ENCODE results near the gene FOXI1.

FOXI1 gene

DNA sequence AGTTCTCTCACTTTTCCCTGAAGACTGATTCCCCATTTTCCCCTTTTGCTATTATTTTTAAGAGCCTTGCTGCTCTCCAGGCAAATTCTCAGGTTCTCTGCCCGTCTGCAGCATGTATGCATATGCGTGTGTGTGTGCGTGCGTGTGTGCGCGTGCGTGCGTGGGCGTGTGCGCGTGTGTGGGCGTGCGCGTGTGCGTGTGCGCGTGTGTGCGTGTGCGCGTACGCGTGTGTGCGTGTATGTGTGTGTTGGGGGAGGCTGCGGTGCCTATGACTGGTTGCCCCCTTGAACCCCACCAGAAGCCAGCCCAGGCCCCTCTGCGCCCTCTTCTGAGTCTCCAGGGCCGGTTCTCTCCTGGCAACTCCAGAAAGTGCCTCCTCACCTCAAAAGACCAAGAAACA, 987 bp upstream of the FOXI1 start:
- no peak for DNase-seq (ENCODE audit: low read depth)
- TF ChIP-seq, protein P1, sequence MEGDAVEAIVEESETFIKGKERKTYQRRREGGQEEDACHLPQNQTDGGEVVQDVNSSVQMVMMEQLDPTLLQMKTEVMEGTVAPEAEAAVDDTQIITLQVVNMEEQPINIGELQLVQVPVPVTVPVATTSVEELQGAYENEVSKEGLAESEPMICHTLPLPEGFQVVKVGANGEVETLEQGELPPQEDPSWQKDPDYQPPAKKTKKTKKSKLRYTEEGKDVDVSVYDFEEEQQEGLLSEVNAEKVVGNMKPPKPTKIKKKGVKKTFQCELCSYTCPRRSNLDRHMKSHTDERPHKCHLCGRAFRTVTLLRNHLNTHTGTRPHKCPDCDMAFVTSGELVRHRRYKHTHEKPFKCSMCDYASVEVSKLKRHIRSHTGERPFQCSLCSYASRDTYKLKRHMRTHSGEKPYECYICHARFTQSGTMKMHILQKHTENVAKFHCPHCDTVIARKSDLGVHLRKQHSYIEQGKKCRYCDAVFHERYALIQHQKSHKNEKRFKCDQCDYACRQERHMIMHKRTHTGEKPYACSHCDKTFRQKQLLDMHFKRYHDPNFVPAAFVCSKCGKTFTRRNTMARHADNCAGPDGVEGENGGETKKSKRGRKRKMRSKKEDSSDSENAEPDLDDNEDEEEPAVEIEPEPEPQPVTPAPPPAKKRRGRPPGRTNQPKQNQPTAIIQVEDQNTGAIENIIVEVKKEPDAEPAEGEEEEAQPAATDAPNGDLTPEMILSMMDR (conservative IDR thresholded peaks at IDR 0.05; ENCODE audit: low read length) = no peak
- H3K4me3 ChIP-seq (ENCODE audit: low read length) = no peak overlapping the region

DNA sequence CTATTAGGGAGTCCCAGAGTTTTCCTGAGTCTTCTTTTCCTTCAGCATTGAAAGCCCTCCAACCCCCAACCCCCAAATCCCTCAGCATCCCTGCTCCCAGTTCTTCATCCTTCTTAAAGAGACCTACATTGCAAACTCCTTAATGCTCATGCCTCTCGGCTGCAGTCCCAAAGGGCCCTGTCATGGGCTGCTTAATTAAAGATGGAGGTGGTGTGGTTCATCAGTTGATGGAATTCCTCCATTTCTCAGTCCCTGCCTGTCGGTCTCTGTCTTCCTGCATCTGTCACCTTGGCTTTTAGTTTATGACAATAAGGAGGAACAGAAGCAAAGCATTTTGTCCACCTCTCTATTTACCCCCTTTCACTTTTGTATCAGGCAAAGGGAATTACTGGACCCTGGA, 2.0 kb downstream of the FOXI1 start:
- no peak for DNase-seq (ENCODE audit: low read depth)
- no peak overlapping the region for H3K4me3 ChIP-seq (ENCODE audit: low read length)
- TF ChIP-seq, protein P1 (conservative IDR thresholded peaks at IDR 0.05; ENCODE audit: low read length) = no peak

DNA sequence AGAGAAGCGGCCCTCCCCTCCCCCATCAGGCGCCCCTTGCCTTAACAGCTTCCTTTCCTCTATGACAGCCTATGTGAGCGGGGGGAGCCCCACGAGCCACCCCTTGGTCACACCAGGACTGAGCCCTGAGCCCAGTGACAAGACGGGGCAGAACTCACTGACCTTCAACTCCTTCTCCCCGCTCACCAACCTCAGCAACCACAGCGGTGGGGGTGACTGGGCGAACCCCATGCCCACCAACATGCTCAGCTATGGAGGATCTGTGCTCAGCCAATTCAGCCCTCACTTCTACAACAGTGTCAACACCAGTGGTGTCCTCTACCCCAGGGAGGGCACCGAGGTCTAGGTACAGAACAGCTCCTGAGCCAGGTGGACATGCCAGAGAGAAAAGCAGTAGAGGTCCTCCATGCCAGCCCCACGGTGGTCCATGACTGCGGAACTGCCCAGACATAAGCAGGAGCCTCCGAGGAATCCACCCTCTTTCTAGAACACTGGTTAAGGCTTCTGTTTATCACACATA, 2.6 kb downstream of the FOXI1 start:
- H3K4me3 ChIP-seq (ENCODE audit: low read length) = no peak overlapping the region
- no peak for DNase-seq (ENCODE audit: low read depth)
- TF ChIP-seq, protein P1 (conservative IDR thresholded peaks at IDR 0.05; ENCODE audit: low read length) = no peak

DNA sequence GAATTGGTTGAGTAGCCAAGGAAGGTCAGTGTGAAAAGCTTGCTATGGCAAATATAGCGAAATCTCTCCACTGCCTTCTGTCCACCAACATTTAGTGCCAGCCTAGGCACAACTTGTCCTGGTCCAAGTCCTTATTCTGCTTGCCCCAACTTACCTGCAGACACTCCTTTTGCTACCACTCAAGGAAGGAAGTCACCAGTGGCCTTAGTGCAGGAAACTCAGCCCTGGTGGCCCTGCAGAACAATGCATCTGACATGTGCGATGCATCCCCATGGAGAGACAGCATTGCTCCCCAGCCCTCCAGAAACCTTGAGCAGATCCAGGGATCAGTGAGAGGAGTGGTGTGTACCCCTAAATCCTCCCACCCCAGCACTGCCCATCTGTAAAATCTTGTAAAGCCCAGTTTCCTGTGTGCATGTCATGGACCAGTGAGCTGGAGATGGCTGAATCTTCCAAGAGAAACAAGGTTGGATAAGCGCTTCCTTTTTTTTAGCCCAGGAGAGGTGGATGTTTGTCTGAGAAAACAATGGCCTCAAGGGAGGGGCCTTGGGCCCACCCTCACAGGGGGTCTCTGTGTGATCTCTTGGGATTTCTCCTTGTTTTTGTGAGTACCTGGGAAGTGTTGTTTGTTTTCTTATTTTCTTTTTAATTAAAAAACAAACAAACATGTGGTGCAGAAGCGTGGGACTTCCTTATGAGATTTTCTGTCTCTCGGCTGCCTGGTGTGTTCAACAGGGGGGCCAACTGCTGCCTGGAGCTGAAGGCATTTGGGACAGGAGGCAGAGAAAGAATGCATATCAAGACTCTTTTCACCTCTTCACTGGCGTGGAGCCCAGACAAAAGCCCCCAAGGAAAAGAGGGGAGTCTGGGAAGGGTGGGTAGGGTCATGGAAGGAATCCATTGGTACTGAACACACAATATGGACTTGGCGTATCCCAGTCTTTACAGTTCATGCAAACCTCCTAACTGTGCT, 3.6 kb downstream of the FOXI1 start:
- H3K4me3 ChIP-seq (ENCODE audit: low read length) = no peak overlapping the region
- DNase-seq (ENCODE audit: low read depth) = no peak
- TF ChIP-seq, protein P1 (conservative IDR thresholded peaks at IDR 0.05; ENCODE audit: low read length) = no peak

DNA sequence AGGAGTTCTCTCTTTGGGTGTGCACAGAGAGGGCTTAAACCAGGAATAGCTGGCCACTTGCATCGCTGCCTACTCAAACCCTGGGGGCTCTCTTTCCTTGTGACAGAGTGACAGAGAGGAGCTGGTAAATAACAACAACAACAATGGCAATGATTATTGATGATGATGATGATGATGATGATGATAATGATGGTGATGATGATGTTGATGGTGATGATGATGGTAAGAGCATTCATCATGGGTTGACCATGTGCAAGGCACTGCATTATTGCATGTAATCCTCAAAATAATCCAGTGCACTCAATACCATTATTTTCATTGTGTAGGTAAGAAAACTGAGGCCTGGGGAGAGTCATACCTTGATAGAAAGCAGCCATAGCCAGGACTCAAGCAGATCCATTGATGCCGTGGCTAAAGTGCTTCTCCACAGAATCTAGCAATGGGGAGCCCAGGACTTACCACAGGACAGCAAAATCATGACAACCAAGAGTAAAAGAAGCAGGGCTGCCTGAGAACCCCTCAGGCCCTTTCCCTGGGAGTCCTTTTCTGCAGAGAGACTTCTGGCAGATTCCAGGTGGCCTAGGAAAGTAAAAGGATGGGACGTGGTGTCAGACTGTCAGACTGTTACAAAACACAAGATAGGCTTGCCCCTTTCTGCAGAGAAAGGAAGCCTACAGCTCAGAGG, 4.8 kb downstream of the FOXI1 start:
- H3K4me3 ChIP-seq (ENCODE audit: low read length) = no peak overlapping the region
- no peak for DNase-seq (ENCODE audit: low read depth)
- TF ChIP-seq, protein P1 (conservative IDR thresholded peaks at IDR 0.05; ENCODE audit: low read length) = no peak

DNA sequence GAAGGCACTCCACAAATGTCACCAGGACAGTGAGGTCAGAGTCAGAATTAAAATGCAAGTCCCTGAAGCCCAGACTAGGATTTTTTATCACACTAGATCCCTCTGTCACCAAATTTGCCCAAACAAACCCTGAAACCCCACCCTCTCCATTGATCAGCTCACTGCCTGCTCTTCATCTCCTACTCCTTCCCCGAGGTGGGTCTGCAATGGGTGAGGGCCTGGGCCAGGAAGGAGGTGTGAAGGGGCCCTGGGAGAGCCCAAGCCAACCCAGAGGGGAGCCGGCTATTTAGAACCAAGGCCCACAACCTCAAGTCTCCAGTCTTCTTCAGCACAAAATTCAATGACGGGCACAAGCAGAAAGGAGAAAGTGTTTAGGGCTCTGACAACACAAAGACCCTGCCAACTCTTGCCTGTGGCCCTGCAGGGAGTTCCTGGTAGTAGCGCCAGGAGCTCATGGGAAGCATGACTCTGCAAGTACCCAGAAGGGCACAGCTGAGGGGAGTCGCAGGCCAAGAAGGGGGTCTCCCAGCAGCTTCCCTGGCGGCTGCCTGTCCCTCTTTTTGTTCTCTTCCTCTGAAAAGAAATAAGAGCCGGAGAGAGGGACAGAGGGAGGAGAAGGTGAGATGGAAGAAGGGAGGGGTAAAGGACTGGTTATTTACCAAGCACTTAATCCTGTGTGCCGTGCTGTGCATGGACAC, 5.5 kb downstream of the FOXI1 start:
- no peak for DNase-seq (ENCODE audit: low read depth)
- no peak overlapping the region for H3K4me3 ChIP-seq (ENCODE audit: low read length)
- TF ChIP-seq, protein P1 (conservative IDR thresholded peaks at IDR 0.05; ENCODE audit: low read length) = no peak

Data from AG10803 (cell line).